A172 (cell line): Measurements from ENCODE around the gene SYT3. TPM values are rescaled to one million over a fixed set of nuclear protein-coding genes. Genes with fewer than 3 reads are reported as not detected.
A peak's percentile ranks its signal among the peaks of the same experiment; 100 is the strongest.
"Not testable (repeated sequence)": the region's sequence is repeated elsewhere in the genome, so short reads cannot be mapped to it uniquely, and the experiment has no call there.

Source experiments
- DNase-seq: peaks from one replicate; pipeline ENCODE4 v3.0.0-alpha.2; 2015; ENCODE audit warnings: low spot score
- total RNA-seq: library from RNA; depleted of rRNA; stranded (reverse); fragments of >200 nt; shearing (Covaris generic); gene quantifications from 2 replicates; pipeline ENCODE4 v1.2.3, GENCODE V29; 2014

SYT3 gene
- total RNA-seq, 1 experiment from 2014 or later, result 2.2 TPM

DNA sequence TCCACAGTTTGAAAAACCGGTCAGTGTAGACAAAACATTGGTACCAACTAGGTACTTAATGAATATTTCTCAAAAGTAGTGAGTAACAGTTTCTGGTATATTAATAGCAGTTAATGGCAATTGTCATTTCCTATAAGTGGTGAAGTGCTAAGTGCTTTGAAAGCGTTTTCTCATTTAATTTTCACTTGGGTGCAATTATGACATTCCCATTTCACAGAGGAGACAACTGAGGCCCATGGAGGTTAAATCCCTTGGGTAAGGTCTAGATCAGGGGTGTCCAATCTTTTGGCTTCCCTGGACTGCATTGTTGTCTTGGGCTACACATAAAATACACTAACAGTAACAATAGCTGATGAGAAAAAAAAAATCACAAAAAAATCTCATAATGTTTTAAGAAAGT lies 687 bp upstream of the SYT3 start:
- no peak for DNase-seq

- no peak for DNase-seq
Measured at GRCh38 chr19:50638600-50638999, 1.1 kb downstream of the SYT3 start.

DNA sequence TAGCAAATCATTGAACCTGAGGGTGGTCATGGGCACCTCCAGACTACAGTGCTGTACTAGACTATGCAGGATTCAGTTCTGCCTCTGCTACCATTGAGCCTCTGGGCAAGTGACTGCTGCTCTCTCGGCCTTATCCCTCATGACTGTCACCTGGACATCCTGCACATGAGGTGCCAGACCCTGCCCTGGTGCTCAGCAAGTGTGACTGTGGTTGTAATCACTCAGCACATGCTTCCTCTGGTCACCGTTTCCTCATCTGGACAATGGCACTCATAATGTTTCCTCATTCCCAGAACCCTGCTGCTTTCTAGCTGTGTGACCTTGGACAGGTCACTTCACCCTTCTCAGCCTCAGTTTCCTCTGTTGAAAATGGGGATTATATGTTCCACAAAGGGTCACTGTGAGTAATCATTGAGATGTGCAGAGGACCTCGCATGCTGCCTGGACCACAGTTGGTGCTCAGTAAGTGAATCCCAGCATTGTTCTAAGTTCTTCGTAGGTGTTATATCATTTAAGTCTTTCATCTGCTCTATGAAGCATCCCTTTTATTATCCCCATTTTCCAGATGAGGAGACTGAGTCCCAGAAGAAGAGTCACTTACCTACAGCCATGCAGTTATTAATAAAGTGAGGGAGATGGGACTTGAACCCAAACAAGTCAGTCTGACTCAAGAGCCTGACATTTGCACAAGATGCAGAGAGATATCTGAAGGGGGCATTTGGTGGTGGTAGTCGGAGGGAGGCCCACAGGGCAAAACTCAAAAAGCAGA lies 3.2 kb downstream of the SYT3 start:
- no peak for DNase-seq

DNA sequence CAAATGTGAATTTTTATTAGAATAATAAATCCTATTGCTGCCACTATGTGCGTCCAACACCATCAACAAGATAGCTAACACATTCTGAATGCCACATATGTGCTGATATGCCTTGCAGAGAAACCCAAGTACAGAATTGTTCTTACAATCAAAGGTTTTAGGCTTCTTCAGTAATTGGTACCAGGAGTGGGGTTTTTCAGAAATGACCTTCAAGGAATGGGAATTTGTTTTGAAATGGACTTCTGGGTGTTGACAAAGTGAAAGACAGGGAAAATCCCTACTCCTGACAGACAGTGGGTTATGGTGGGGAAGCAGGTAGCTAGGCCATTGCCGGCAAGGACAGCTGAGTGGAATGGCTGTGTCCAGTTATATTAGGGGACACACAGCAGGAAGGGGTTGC lies 5.7 kb downstream of the SYT3 start:
- DNase-seq, result no peak

DNA sequence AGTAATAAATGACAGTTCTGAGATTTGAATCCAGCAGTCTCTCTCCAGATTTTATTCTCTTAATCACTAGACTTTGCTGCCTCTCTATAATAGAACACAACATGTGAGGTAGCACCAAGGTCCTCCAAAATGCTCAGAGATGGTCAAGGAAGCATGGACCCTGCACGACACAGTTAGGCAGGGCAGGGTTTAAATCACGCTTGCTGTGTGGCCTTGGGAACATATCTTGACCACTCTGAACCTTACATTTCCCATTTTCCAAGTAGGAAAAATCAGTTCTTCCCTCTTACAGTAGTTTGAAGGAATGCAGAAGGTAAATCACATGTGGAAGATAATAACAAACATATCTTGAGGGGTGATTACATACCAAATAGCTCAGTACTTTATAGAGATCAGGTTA lies 6.3 kb downstream of the SYT3 start:
- no peak for DNase-seq

GRCh38 chr19:50632151-50632835 lies 7.4 kb downstream of the SYT3 start:
- DNase-seq, result no peak

- DNase-seq, result no peak
Measured at GRCh38 chr19:50629801-50630200, 9.9 kb downstream of the SYT3 start.

GRCh38 chr19:50629194-50629593 lies 10.5 kb downstream of the SYT3 start:
- DNase-seq, result no peak

GRCh38 chr19:50628551-50628950 lies 11.1 kb downstream of the SYT3 start:
- DNase-seq, result no peak

- no peak for DNase-seq
Measured at GRCh38 chr19:50628146-50628545, 11.5 kb downstream of the SYT3 start.

GRCh38 chr19:50626795-50627194 lies 12.9 kb downstream of the SYT3 start:
- DNase-seq, result no peak

DNA sequence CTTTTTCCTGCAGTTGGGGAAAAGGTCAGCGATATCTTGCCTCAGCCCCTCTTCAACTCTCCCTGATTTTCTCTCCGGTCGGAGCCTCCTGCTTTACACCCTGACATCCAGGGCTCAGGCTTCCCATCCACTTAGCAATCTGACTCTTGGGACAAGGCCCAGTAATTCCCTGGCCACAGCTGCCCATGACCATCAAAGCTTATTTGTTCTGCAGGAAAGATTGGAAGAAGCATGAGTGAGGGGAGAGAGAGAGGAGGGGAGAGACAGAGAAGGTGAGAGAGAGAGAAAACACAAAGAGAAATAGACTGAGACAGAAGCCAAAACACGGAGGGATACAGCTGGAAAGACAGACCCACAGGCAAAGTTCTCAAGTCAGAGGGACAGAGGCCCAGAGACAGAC lies 13.7 kb downstream of the SYT3 start:
- DNase-seq, result no peak

GRCh38 chr19:50624949-50625600 lies 14.6 kb downstream of the SYT3 start:
- no peak for DNase-seq

- not testable (repeated sequence) for DNase-seq
Measured at GRCh38 chr19:50620394-50620906, 19.2 kb downstream of the SYT3 start.

GRCh38 chr19:50619184-50619583 lies 20.5 kb downstream of the SYT3 start:
- not testable (repeated sequence) for DNase-seq

- not testable (repeated sequence) for DNase-seq
Measured at GRCh38 chr19:50618379-50618778, 21.3 kb downstream of the SYT3 start.

- DNase-seq, result not testable (repeated sequence)
Measured at GRCh38 chr19:50612504-50613404, 26.9 kb downstream of the SYT3 start.

DNA sequence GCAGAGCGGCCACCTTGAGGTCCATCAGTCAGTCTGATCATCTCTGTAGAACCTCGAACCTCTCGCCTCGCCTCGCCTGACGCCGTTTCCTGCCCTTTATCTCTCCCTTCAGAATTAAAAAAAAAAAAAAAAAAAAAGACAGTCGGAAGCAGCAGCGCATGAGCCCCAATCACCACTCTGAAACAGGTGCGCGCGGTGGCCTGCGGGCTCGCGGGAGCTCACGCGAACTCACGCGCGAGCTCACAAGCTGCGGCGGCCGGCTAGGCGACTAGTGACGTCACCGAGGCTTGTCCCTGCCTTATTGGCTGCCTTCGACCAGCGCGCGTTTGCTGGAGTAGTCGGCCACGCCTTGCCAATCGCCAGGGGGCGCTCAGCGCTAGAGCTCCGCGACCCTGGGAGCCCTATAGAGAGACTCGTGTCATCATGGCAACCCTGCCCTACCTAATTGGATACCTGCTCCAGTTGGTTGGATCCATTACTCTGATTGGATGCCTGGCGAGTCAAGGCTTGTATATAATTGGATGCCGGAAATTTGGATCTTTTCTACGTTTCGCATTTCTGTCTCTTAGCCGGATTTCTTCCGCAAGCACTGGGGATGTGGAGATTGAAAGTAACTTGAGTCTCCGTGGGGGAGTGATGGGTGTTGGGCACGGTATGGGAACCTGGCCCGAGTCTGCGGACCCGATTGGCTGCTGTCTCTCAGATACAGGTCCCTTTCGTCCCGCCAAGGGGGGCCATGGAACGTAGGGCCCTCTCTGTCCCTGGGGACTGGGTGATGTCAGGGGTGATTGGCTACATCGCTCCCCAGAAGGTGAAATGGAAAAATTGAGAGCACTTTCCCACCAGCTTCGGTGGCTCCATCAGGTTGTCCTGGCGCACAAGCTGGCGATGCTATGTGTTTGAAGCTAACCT lies 31.6 kb downstream of the SYT3 start:
- peak; percentile 94 for DNase-seq

- no peak for DNase-seq
Measured at GRCh38 chr19:50607388-50607787, 32.3 kb downstream of the SYT3 start.

DNA sequence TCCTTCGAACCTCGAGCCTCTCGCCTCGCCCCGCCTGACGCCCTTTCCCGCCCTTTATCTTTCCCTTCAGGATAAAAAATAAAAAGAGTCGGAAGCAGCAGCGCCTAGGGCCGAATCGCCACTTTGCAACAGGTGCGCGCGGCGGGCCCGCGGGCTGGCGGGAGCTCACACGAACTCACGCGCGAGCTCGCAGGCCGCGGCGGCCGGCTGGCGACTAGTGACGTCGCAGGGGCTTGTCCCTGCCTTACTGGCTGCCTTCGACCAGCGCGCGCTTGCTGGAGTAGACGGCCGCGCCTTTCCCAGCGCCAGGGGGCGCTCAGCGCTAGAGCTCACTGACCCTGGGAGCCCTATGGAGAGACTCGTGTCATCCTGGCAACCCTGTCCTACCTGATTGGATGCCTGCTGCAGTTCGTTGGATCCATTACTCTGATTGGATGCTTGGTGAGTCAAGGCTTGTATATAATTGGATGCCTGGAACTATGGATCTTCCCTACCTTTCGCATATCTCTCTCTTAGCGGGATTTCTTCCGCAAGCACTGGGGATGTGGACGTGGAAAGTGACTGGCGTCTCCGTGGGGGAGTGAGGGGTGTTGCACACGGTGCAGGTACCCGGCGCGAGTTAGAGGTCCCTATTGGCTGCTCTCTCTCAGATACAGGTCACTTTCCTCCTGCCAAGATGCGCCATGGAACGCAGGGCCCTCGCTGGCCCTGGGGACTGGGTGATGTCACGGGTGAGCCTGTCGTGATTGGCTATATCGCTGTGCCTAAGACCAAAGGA lies 33.4 kb downstream of the SYT3 start:
- not testable (repeated sequence) for DNase-seq
